GM18867 (cell line): ENCODE measurements around the gene CD99L2.
"Not testable (repeated sequence)": the region's sequence is repeated elsewhere in the genome, so short reads cannot be mapped to it uniquely, and the experiment has no call there.

Experiments used
- ATAC-seq: cut with Tn5 transposase; IDR thresholded peaks from one replicate; pipeline ENCODE4 v1.9.1; 2021; ENCODE audit warnings: mild to moderate bottlenecking, moderate library complexity; ENCODE audit not compliant: unreplicated experiment

Gene CD99L2

GRCh38 chrX:150897421-150898320 lies 797 bp downstream of the CD99L2 start:
- no peak for ATAC-seq

GRCh38 chrX:150896632-150897031 lies 1.8 kb downstream of the CD99L2 start:
- no peak for ATAC-seq

- ATAC-seq, result no peak
Measured at GRCh38 chrX:150893936-150894335, 4.5 kb downstream of the CD99L2 start.

- ATAC-seq, result no peak
Measured at GRCh38 chrX:150889131-150889530, 9.3 kb downstream of the CD99L2 start.

GRCh38 chrX:150887906-150888465 lies 10.5 kb downstream of the CD99L2 start:
- no peak for ATAC-seq

- ATAC-seq, result not testable (repeated sequence)
Measured at GRCh38 chrX:150887268-150887667, 11.2 kb downstream of the CD99L2 start.

- no peak for ATAC-seq
Measured at GRCh38 chrX:150886381-150886780, 12.1 kb downstream of the CD99L2 start.

GRCh38 chrX:150880808-150881165 lies 17.7 kb downstream of the CD99L2 start:
- peak; percentile 10 for ATAC-seq

GRCh38 chrX:150879855-150880807 lies 18.3 kb downstream of the CD99L2 start:
- peak; percentile 90 for ATAC-seq

- not testable (repeated sequence) for ATAC-seq
Measured at GRCh38 chrX:150875621-150876020, 22.8 kb downstream of the CD99L2 start.

- no peak for ATAC-seq
Measured at GRCh38 chrX:150874448-150874847, 24.0 kb downstream of the CD99L2 start.

- ATAC-seq, result peak; percentile 48
Measured at GRCh38 chrX:150873616-150874015, 24.9 kb downstream of the CD99L2 start.

GRCh38 chrX:150872773-150873336 lies 25.6 kb downstream of the CD99L2 start:
- no peak for ATAC-seq

GRCh38 chrX:150871341-150871811 lies 27.1 kb downstream of the CD99L2 start:
- ATAC-seq, result no peak

GRCh38 chrX:150870487-150871340 lies 27.8 kb downstream of the CD99L2 start:
- ATAC-seq, result no peak

- no peak for ATAC-seq
Measured at GRCh38 chrX:150870029-150870428, 28.4 kb downstream of the CD99L2 start.

GRCh38 chrX:150869450-150869849 lies 29.0 kb downstream of the CD99L2 start:
- peak; percentile 44 for ATAC-seq

- ATAC-seq, result peak; percentile 42
Measured at GRCh38 chrX:150868625-150869024, 29.8 kb downstream of the CD99L2 start.

- ATAC-seq, result no peak
Measured at GRCh38 chrX:150864127-150864526, 34.3 kb downstream of the CD99L2 start.

- no peak for ATAC-seq
Measured at GRCh38 chrX:150863191-150863590, 35.3 kb downstream of the CD99L2 start.
